HepG2 (cell line): ENCODE measurements around the gene VCL. TPM values are rescaled to one million over a fixed set of nuclear protein-coding genes. Genes with fewer than 3 reads are reported as not detected.
A peak's percentile ranks its signal among the peaks of the same experiment; 100 is the strongest.

Experiments used
- ATAC-seq: fragments of 200-7000 bp; cut with Tn5 transposase; 3 replicates; pipeline ENCODE4 v1.9.1; 2020; ENCODE audit warnings: mild to moderate bottlenecking, moderate library complexity
- BruUV-seq: library from RNA; stranded (reverse); fragments of 400-500 nt; replicated peaks from 2 replicates; lab custom pipeline; 2021; lab: Mats Ljungman, UMichigan
- CTCF ChIA-PET: fragments of 300-600 bp; formaldehyde crosslinking; extraction: SDS; loops from one replicate; lab custom pipeline; 2021; ENCODE audit warnings: low total read pairs, inconsistent platforms, low intra/inter-chr PET ratio; lab: Yijun Ruan, JAX
- POLR2A ChIA-PET: fragments of 350-600 bp; sonication (Branson Sonifier 250); formaldehyde crosslinking; loops from one replicate; lab custom pipeline; 2020; ENCODE audit warnings: antibody characterized with exemption, inconsistent platforms; lab: Yijun Ruan, JAX
- DNase-seq: peaks from one replicate; pipeline ENCODE4 v3.0.0-alpha.2; 2015; ENCODE audit warnings: low spot score
- FAIRE-seq: peaks from 3 replicates; lab custom pipeline; 2011; peaks lifted over from hg19 to GRCh38; lab: Jason Lieb, UNC
- H2AFZ ChIP-seq: one replicate; pipeline ENCODE4 v1.6.1; 2011; ENCODE audit warnings: low read length, inconsistent platforms
- H3K27ac ChIP-seq: fragments of 300-600 bp; 3 replicates; pipeline ENCODE4 v1.8.0; 2011; ENCODE audit warnings: mixed run types, mild to moderate bottlenecking, mixed read lengths, low read length, inconsistent platforms; ENCODE audit not compliant: insufficient read depth; ENCODE audit errors: extremely low read length
- H3K27me3 ChIP-seq, 2 experiments: fragments of 200-600 bp in 1 of 2; 2 replicates in 1 of 2; 3 replicates in 1 of 2; pipeline versions ENCODE4 v1.6.0 to v1.8.0; 2011; ENCODE audit warnings: low read length in 2 of 2, mild to moderate bottlenecking in 2 of 2, moderate library complexity in 2 of 2, inconsistent platforms in 1 of 2; ENCODE audit not compliant: insufficient read depth in 2 of 2, control insufficient read depth in 1 of 2
- H3K36me3 ChIP-seq, 2 experiments: fragments of 200-600 bp in 1 of 2; replicated peaks in 1 of 2; 2 replicates in 1 of 2; 3 replicates in 1 of 2; pipeline versions ENCODE4 v1.5.1 to v1.8.0; 2011; ENCODE audit warnings: low read length in 2 of 2, inconsistent platforms in 1 of 2; ENCODE audit not compliant: insufficient read depth in 2 of 2, control insufficient read depth in 1 of 2
- H3K4me1 ChIP-seq: 2 replicates; pipeline ENCODE4 v1.5.1; 2012; ENCODE audit warnings: low read length, inconsistent platforms; ENCODE audit not compliant: insufficient read depth
- H3K4me2 ChIP-seq: 2 replicates; pipeline ENCODE4 v1.6.0; 2011; ENCODE audit warnings: low read depth, low read length, inconsistent platforms
- H3K4me3 ChIP-seq, 3 experiments: fragments of 200-600 bp in 1 of 3; sonication (generic), shearing (Covaris generic) in 1 of 3; replicated peaks in 1 of 3; 2 replicates each; pipeline ENCODE4 v1.5.1; 2011 to 2016; ENCODE audit warnings: low read length in 3 of 3, inconsistent platforms in 2 of 3, low read depth in 2 of 3, mild to moderate bottlenecking in 2 of 3, control low read depth in 1 of 3, mixed read lengths in 1 of 3; ENCODE audit not compliant: insufficient read depth in 1 of 3
- H3K79me2 ChIP-seq: one replicate; pipeline ENCODE4 v1.6.1; 2011; ENCODE audit warnings: low read length, inconsistent platforms; ENCODE audit not compliant: insufficient read depth
- H3K9ac ChIP-seq: 2 replicates; pipeline ENCODE4 v1.6.0; 2011; ENCODE audit warnings: mild to moderate bottlenecking, low read depth, low read length, inconsistent platforms; ENCODE audit not compliant: insufficient read depth
- H3K9me3 ChIP-seq: 2 replicates; pipeline ENCODE4 v1.5.1; 2012; ENCODE audit warnings: mild to moderate bottlenecking, low read length
- H4K20me1 ChIP-seq: 2 replicates; pipeline ENCODE4 v1.6.0; 2011; ENCODE audit warnings: inconsistent platforms, mild to moderate bottlenecking, low read length, moderate library complexity; ENCODE audit not compliant: insufficient read depth
- CBFB ChIP-seq: sonication (generic); formaldehyde crosslinking; IDR thresholded peaks from 2 replicates; pipeline ENCODE4 v1.4.0; 2020; ENCODE audit warnings: missing genetic modification reagents
- CBX1 ChIP-seq: IDR thresholded peaks from one replicate; pipeline ENCODE4 v1.6.1; 2016; ENCODE audit warnings: antibody characterized with exemption, low read depth
- DPF2 ChIP-seq: sonication (generic); formaldehyde crosslinking; IDR thresholded peaks from 2 replicates; pipeline ENCODE4 v1.4.0; 2020; ENCODE audit warnings: mild to moderate bottlenecking, low read depth, missing genetic modification reagents, borderline replicate concordance
- EP300 ChIP-seq, 3 experiments: sonication (generic) in 1 of 3; formaldehyde crosslinking in 1 of 3; IDR thresholded peaks; 2 replicates each; pipeline versions ENCODE4 v1.5.1 to v1.6.1; 2011 to 2020; ENCODE audit warnings: low read depth in 2 of 3, low read length in 2 of 3, borderline replicate concordance in 1 of 3, improper control_type of control experiment in 1 of 3, mild to moderate bottlenecking in 1 of 3, missing genetic modification reagents in 1 of 3, moderate library complexity in 1 of 3
- HES4 ChIP-seq: sonication (generic); formaldehyde crosslinking; IDR thresholded peaks from 2 replicates; pipeline ENCODE4 v1.9.0; 2021; ENCODE audit warnings: mild to moderate bottlenecking, missing genetic modification reagents, borderline replicate concordance
- HNRNPUL1 ChIP-seq: fragments of 200-400 bp; formaldehyde crosslinking; IDR thresholded peaks from 2 replicates; pipeline ENCODE4 v1.6.1; 2017; ENCODE audit warnings: low read depth, mild to moderate bottlenecking, low read length, moderate library complexity
- KDM2A ChIP-seq: sonication (generic); formaldehyde crosslinking; IDR thresholded peaks from 2 replicates; pipeline ENCODE4 v1.4.0; 2020; ENCODE audit warnings: low read depth, missing genetic modification reagents, borderline replicate concordance
- KDM5B ChIP-seq: sonication (generic); formaldehyde crosslinking; IDR thresholded peaks from 2 replicates; pipeline ENCODE4 v1.4.0; 2020; ENCODE audit warnings: missing genetic modification reagents, mild to moderate bottlenecking, borderline replicate concordance
- MAFF ChIP-seq: IDR thresholded peaks from 2 replicates; pipeline ENCODE4 v1.6.1; 2011; ENCODE audit warnings: low read depth, low read length, improper control_type of control experiment
- MAFK ChIP-seq, 2 experiments: IDR thresholded peaks in 1 of 2; conservative IDR thresholded peaks in 1 of 2; 2 replicates each; pipeline ENCODE4 v1.6.1; 2011; ENCODE audit warnings: improper control_type of control experiment in 2 of 2, low read length in 2 of 2
- MTF2 ChIP-seq: sonication (generic); formaldehyde crosslinking; IDR thresholded peaks from 2 replicates; pipeline ENCODE4 v1.5.0; 2020; ENCODE audit warnings: missing genetic modification reagents, borderline replicate concordance
- NBN ChIP-seq: fragments of 450-650 bp; conservative IDR thresholded peaks from 2 replicates; pipeline ENCODE4 v1.6.1; 2017
- ZNF207 ChIP-seq: fragments of 450-650 bp; IDR thresholded peaks from 2 replicates; pipeline ENCODE4 v1.6.1; 2016; ENCODE audit warnings: antibody characterized with exemption, borderline replicate concordance
- ZNF230 ChIP-seq: sonication (generic); formaldehyde crosslinking; IDR thresholded peaks from 2 replicates; pipeline ENCODE4 v1.4.0; 2020; ENCODE audit warnings: mild to moderate bottlenecking, missing genetic modification reagents
- ZNF543 ChIP-seq: sonication (generic); formaldehyde crosslinking; IDR thresholded peaks from 2 replicates; pipeline ENCODE4 v1.4.0; 2020; ENCODE audit warnings: mild to moderate bottlenecking, missing genetic modification reagents
- ZNF644 ChIP-seq: IDR thresholded peaks from 2 replicates; pipeline ENCODE4 v1.6.1; 2016; ENCODE audit warnings: low read depth
- ZNF652 ChIP-seq: IDR thresholded peaks from 2 replicates; pipeline ENCODE4 v1.6.1; 2016; ENCODE audit warnings: low read depth, borderline replicate concordance
- ZNF720 ChIP-seq: sonication (generic); formaldehyde crosslinking; IDR thresholded peaks from 2 replicates; pipeline ENCODE4 v1.4.0; 2020; ENCODE audit warnings: missing genetic modification reagents
- ZNF776 ChIP-seq: sonication (generic); formaldehyde crosslinking; IDR thresholded peaks from 2 replicates; pipeline ENCODE4 v1.4.0; 2020; ENCODE audit warnings: mild to moderate bottlenecking, missing genetic modification reagents
- WGBS: methylation state at CpG from one replicate; pipeline ENCODE4 v1.1.6; 2017; ENCODE audit warnings: low lambda C conversion rate; 5-methylcytosine and 5-hydroxymethylcytosine counted together
- in situ Hi-C: cut with HindIII; loops from 2 replicates; pipeline ENCODE4 v1.10.0; 2017; ENCODE audit warnings: low pct_unique_long_range_greater_than_20kb; ENCODE audit not compliant: extremely low pct_ligation_motif_present
- intact Hi-C: fragments of 100-400 bp; cut with micrococcal nuclease; formaldehyde crosslinking; loops from one replicate; pipeline ENCODE4 v1.10.0; 2022; ENCODE audit not compliant: unreplicated experiment
- polyA plus RNA-seq, 8 experiments: library from polyadenylated mRNA; depleted of rRNA in 3 of 8; stranded (reverse) in 7 of 8; unstranded in 1 of 8; fragments of >200 nt; fragmentation: Illumina TruSeq in 4 of 8; extraction: Trizol in 4 of 8; gene quantifications; 2 replicates each; pipeline versions ENCODE4 v1.2.1 to v1.2.3, GENCODE V29; 2011 to 2016; ENCODE audit warnings: low read depth in 4 of 8, missing spikeins in 1 of 8, mixed read lengths in 1 of 8; ENCODE audit not compliant: insufficient read depth in 1 of 8
- total RNA-seq, 5 experiments: library from RNA; depleted of rRNA; stranded (reverse); fragments of >200 nt; fragmentation: Illumina TruSeq; extraction: Trizol; gene quantifications; 2 replicates each; pipeline ENCODE4 v1.2.3, GENCODE V29; 2016; ENCODE audit warnings: low read depth in 1 of 5
- TF ChIP-seq, protein P1 (sequence below): sonication (generic); formaldehyde crosslinking; conservative IDR thresholded peaks from 2 replicates; pipeline ENCODE4 v1.4.0; 2020; ENCODE audit warnings: missing genetic modification reagents

Gene VCL
- total and polyA plus RNA-seq, 2 of the 13 experiments (the other 11 are each of a cell fraction or from before 2014, with no cell fraction given), result 17.3 to 26.9 TPM

DNA sequence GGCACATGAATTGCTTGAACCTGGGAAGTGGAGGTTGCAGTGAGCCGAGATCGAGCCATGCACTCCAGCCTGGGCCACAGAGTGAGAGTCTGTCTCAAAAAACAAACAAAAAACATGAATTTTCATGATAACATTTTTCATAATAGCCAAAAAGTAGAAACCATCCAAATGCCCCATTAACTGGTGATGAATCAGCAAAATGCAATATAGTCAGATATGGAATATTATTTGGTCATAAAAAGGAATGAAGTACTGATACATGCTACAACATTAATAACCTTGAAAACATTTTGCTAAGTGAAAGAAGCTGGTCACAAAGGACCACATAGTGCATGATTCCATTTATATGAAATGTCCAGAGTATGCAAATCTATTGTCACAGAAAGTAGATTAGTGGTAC lies 24.5 kb upstream of the VCL start:
- intact Hi-C loops, result no loop called here
- in situ Hi-C loops, result no loop called here
- Histone ChIP-seq H3K4me3 (no peak overlapping the region), H4K20me1 (no peaks in the 10 kb centered on the region), H3K27me3 (no peaks in the 10 kb centered on the region), H3K4me1 (peaks cover 14% of the 10 kb centered on the region), H3K36me3 (no peaks in the 10 kb centered on the region)
- WGBS, result 77% methylated on average over 2 of the region's 2 CpGs
- DNase-seq, result no peak
- BruUV-seq, result no TSS peak
- CTCF ChIA-PET, result no interaction called here
- TF ChIP-seq HNRNPUL1, result no peak
- no peak for TF ChIP-seq CBX1
- peak; percentile 53; the same call in 1 of the 2 replicates for TF ChIP-seq MAFF
- no peak for TF ChIP-seq ZNF652 (CRISPR knock-in tag)
- TF ChIP-seq MAFK (conservative IDR thresholded peaks at IDR 0.05 in 1 of 2, IDR thresholded peaks at IDR 0.05 in 1 of 2; ENCODE audit: low read length in 2 of 2), result peak; percentile 69 to 72
- TF ChIP-seq, all 625 proteins: peak for 2
- Histone ChIP-seq H3K9me3 (no peaks in the 10 kb centered on the region), H3K9ac (no peak overlapping the region), H3K27ac (no peak overlapping the region), H3K4me2 (no peak overlapping the region), H3K79me2 (no peaks in the 10 kb centered on the region), H2AFZ (no peak overlapping the region)
- ATAC-seq (no peak), FAIRE-seq (no peak)
- POLR2A ChIA-PET, result no interaction called here

GRCh38 chr10:73974309-73974946 lies 23.5 kb upstream of the VCL start:
- no TSS peak for BruUV-seq
- FAIRE-seq (no peak), ATAC-seq (no peak), DNase-seq (no peak)
- intact Hi-C loops, result no loop called here
- H3K4me2 ChIP-seq, result no peak overlapping the region
- no peak overlapping the region for H3K27ac ChIP-seq
- H3K9me3 ChIP-seq, result no peaks in the 10 kb centered on the region
- 49% methylated on average over 5 of the region's 5 CpGs for WGBS
- no peak overlapping the region for H2AFZ ChIP-seq
- no peaks in the 10 kb centered on the region for H3K79me2 ChIP-seq
- in situ Hi-C loops, result no loop called here
- H3K4me3 ChIP-seq, result no peak overlapping the region
- H3K36me3 ChIP-seq, result no peaks in the 10 kb centered on the region
- ChIA-PET POLR2A (no interaction called here), CTCF (no interaction called here)
- no peak overlapping the region for H3K9ac ChIP-seq
- H3K4me1 ChIP-seq, result peaks cover 14% of the 10 kb centered on the region
- H3K27me3 ChIP-seq, result no peaks in the 10 kb centered on the region
- no peaks in the 10 kb centered on the region for H4K20me1 ChIP-seq
- TF ChIP-seq, protein P1, sequence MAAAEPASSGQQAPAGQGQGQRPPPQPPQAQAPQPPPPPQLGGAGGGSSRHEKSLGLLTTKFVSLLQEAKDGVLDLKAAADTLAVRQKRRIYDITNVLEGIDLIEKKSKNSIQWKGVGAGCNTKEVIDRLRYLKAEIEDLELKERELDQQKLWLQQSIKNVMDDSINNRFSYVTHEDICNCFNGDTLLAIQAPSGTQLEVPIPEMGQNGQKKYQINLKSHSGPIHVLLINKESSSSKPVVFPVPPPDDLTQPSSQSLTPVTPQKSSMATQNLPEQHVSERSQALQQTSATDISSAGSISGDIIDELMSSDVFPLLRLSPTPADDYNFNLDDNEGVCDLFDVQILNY (CRISPR knock-in tag), result no peak
- TF ChIP-seq HES4 (CRISPR knock-in tag), result no peak
- TF ChIP-seq NBN, result no peak
- no peak for TF ChIP-seq MTF2 (CRISPR knock-in tag)
- TF ChIP-seq ZNF230 (CRISPR knock-in tag), result no peak
- TF ChIP-seq DPF2 (CRISPR knock-in tag), result no peak
- no peak for TF ChIP-seq ZNF207
- no peak for TF ChIP-seq CBFB (CRISPR knock-in tag)
- no peak for TF ChIP-seq ZNF543 (CRISPR knock-in tag)
- no peak for TF ChIP-seq KDM5B (CRISPR knock-in tag)
- TF ChIP-seq ZNF720 (CRISPR knock-in tag), result no peak
- TF ChIP-seq ZNF776, result no peak
- no peak for TF ChIP-seq ZNF644 (CRISPR knock-in tag)
- no peak for TF ChIP-seq KDM2A (CRISPR knock-in tag)
- no peak for TF ChIP-seq EP300 (IDR thresholded peaks at IDR 0.05; ENCODE audit: low read depth in 2 of 2, low read length in 2 of 2)
- TF ChIP-seq EP300 (CRISPR knock-in tag; IDR thresholded peaks at IDR 0.05; ENCODE audit: borderline replicate concordance), result no peak
